KMS-11 (cell line): ENCODE data around the gene VWA3A.

Source experiments
- H2AFZ ChIP-seq: fragments of 200-600 bp; sonication (generic); 2 replicates; pipeline ENCODE4 v1.6.1; 2016; ENCODE audit warnings: antibody characterized with exemption, mixed run types, low read depth
- H3K27ac ChIP-seq: fragments of 200-600 bp; sonication (generic); 2 replicates; pipeline ENCODE4 v1.6.1; 2016; ENCODE audit warnings: mild to moderate bottlenecking, mixed run types
- H3K27me3 ChIP-seq: fragments of 200-600 bp; sonication (generic); 2 replicates; pipeline ENCODE4 v1.6.1; 2017; ENCODE audit warnings: mild to moderate bottlenecking, low read depth, mixed run types, moderate library complexity; ENCODE audit not compliant: insufficient read depth
- H3K36me3 ChIP-seq: fragments of 200-600 bp; sonication (generic); 2 replicates; pipeline ENCODE4 v1.6.1; 2017; ENCODE audit warnings: mild to moderate bottlenecking, mixed run types; ENCODE audit not compliant: insufficient read depth
- H3K4me1 ChIP-seq: fragments of 200-600 bp; sonication (generic); 2 replicates; pipeline ENCODE4 v1.6.1; 2016; ENCODE audit warnings: mild to moderate bottlenecking, low read depth, mixed run types; ENCODE audit not compliant: poor library complexity, severe bottlenecking
- H3K4me2 ChIP-seq: fragments of 200-600 bp; sonication (generic); 2 replicates; pipeline ENCODE4 v1.7.0; 2016; ENCODE audit warnings: mild to moderate bottlenecking, mixed run types
- H3K4me3 ChIP-seq: fragments of 200-600 bp; sonication (generic); IDR thresholded peaks from 2 replicates; pipeline ENCODE4 v1.6.1; 2017; ENCODE audit warnings: low read depth, low read length, mixed read lengths; ENCODE audit not compliant: insufficient read depth
- H3K79me2 ChIP-seq: fragments of 200-600 bp; sonication (generic); 2 replicates; pipeline ENCODE4 v1.6.1; 2016; ENCODE audit warnings: low read depth, mixed run types; ENCODE audit not compliant: insufficient read depth
- H3K9ac ChIP-seq: fragments of 200-600 bp; sonication (generic); 2 replicates; pipeline ENCODE4 v1.6.1; 2016; ENCODE audit warnings: mild to moderate bottlenecking, mixed run types
- H4K20me1 ChIP-seq: fragments of 200-600 bp; sonication (generic); 2 replicates; pipeline ENCODE4 v1.6.1; 2016; ENCODE audit warnings: mild to moderate bottlenecking, mixed run types; ENCODE audit not compliant: insufficient read depth
- CTCF ChIP-seq: fragments of 200-600 bp; sonication (generic); conservative IDR thresholded peaks from 2 replicates; pipeline ENCODE4 v1.6.1; 2017; ENCODE audit warnings: low read depth, mild to moderate bottlenecking, antibody characterized with exemption, low read length, moderate library complexity, mixed read lengths

Gene VWA3A

GRCh38 chr16:22075043-22075757 lies 17.1 kb upstream of the VWA3A start:
- H3K27ac ChIP-seq: no peak overlapping the region

GRCh38 chr16:22075776-22076175 lies 16.6 kb upstream of the VWA3A start:
- Histone ChIP-seq H3K4me2 (no peak overlapping the region), H4K20me1 (no peaks in the 10 kb centered on the region), H3K27ac (no peak overlapping the region), H3K27me3 (no peaks in the 10 kb centered on the region), H3K9ac (no peak overlapping the region), H2AFZ (no peak overlapping the region), H3K36me3 (no peaks in the 10 kb centered on the region), H3K4me3 (no peak overlapping the region), H3K4me1 (no peaks in the 10 kb centered on the region), H3K79me2 (no peaks in the 10 kb centered on the region)
- TF ChIP-seq CTCF: no peak

More at GRCh38 chr16:22075043-22075757, 17.1 kb upstream of the VWA3A start:
- TF ChIP-seq CTCF: no peak
- Histone ChIP-seq H2AFZ (no peak overlapping the region), H3K4me2 (no peak overlapping the region), H3K4me3 (no peak overlapping the region), H3K27me3 (no peaks in the 10 kb centered on the region), H3K9ac (no peak overlapping the region), H3K4me1 (no peaks in the 10 kb centered on the region), H4K20me1 (no peaks in the 10 kb centered on the region), H3K36me3 (no peaks in the 10 kb centered on the region), H3K79me2 (no peaks in the 10 kb centered on the region)

- Histone ChIP-seq H3K79me2 (no peaks in the 10 kb centered on the region), H3K4me1 (no peaks in the 10 kb centered on the region), H4K20me1 (no peaks in the 10 kb centered on the region), H3K9ac (no peak overlapping the region), H3K4me2 (no peak overlapping the region), H3K36me3 (no peaks in the 10 kb centered on the region), H3K4me3 (no peak overlapping the region), H2AFZ (no peak overlapping the region), H3K27ac (no peak overlapping the region), H3K27me3 (no peaks in the 10 kb centered on the region)
- peak; percentile 99 for TF ChIP-seq CTCF
These were observed 14.5 kb upstream of the VWA3A start for GRCh38 chr16:22077700-22078313.

GRCh38 chr16:22078656-22079055 lies 13.7 kb upstream of the VWA3A start:
- Histone ChIP-seq H3K4me2 (no peak overlapping the region), H3K4me1 (no peaks in the 10 kb centered on the region), H3K27me3 (no peaks in the 10 kb centered on the region), H3K36me3 (no peaks in the 10 kb centered on the region), H4K20me1 (no peaks in the 10 kb centered on the region), H3K4me3 (no peak overlapping the region), H3K9ac (no peak overlapping the region), H2AFZ (no peak overlapping the region), H3K27ac (no peak overlapping the region), H3K79me2 (no peaks in the 10 kb centered on the region)
- TF ChIP-seq CTCF: no peak
